Right lobe of liver (tissue), 6 donors: Measurements from ENCODE around the gene HOXC13. TPM values are rescaled to one million over a fixed set of nuclear protein-coding genes. Genes with fewer than 3 reads are reported as not detected.

Source experiments
- ATAC-seq, 4 donors: fragments of 200-7000 bp; cut with Tn5 transposase; one replicate each; pipeline ENCODE4 v1.9.1; 2020; ENCODE audit warnings: mild to moderate bottlenecking in 4 of 4, moderate library complexity in 4 of 4
- DNase-seq, 3 donors: peaks; one replicate each; pipeline ENCODE4 v3.0.0-alpha.2; 2020
- H3K27ac ChIP-seq, 3 donors: fragments of 200-600 bp; one replicate each; pipeline ENCODE4 v1.8.0; 2022
- H3K27me3 ChIP-seq, 2 donors: fragments of 200-600 bp; one replicate each; pipeline ENCODE4 v1.8.0; 2022
- H3K36me3 ChIP-seq, 4 donors: fragments of 200-600 bp; sonication (generic) in 1 of 4; one replicate each; pipeline versions ENCODE4 v1.5.1 to v1.8.0; 2017 to 2022; ENCODE audit warnings: control low read depth in 1 of 4
- H3K4me1 ChIP-seq, 4 donors: fragments of 200-600 bp; sonication (generic) in 1 of 4; one replicate each; pipeline versions ENCODE4 v1.5.1 to v1.8.0; 2017 to 2022; ENCODE audit warnings: control low read depth in 1 of 4
- H3K4me3 ChIP-seq, 3 donors: fragments of 200-600 bp; one replicate each; pipeline ENCODE4 v1.8.0; 2022
- H3K9me3 ChIP-seq, 4 donors: fragments of 200-600 bp; sonication (generic) in 1 of 4; one replicate each; pipeline versions ENCODE4 v1.5.1 to v1.8.0; 2017 to 2022; ENCODE audit warnings: control low read depth in 1 of 4
- POLR2A ChIP-seq: fragments of 450-650 bp; IDR thresholded peaks from one replicate; pipeline ENCODE4 v1.6.1; 2017; ENCODE audit warnings: antibody characterized with exemption, mild to moderate bottlenecking
- WGBS: methylation state at CpG from one replicate; pipeline ENCODE4 v1.1.6; 2018; ENCODE audit warnings: low coverage, low lambda C conversion rate; ENCODE audit not compliant: insufficient coverage; ENCODE audit errors: missing lambda C conversion rate; 5-methylcytosine and 5-hydroxymethylcytosine counted together
- intact Hi-C, 2 donors: fragments of 100-400 bp; cut with DNase I; formaldehyde crosslinking; loops; one replicate each; pipeline versions ENCODE4 v1.11.2 to v1.14.1; 2022
- total RNA-seq, 6 experiments: library from RNA; depleted of rRNA in 2 of 6; stranded (reverse); fragments of >200 nt in 2 of 6; fragmentation: NEBNext Ultra II Directional in 3 of 6; extraction: Animal tissue kit (Norgen Biotek cat#: 25700) in 3 of 6; gene quantifications; one replicate each; pipeline versions ENCODE4 v1.1.0 to v1.2.4, GENCODE V29; 2016 to 2023
- TF ChIP-seq, protein P1 (sequence below), 4 donors: fragments of 200-600 bp in 3 of 4; fragments of 450-650 bp in 1 of 4; IDR thresholded peaks; one replicate each; pipeline versions ENCODE4 v1.5.1 to v1.8.0; 2016 to 2022; ENCODE audit warnings: antibody characterized with exemption in 4 of 4, mild to moderate bottlenecking in 2 of 4
- donor health status: DM: no; HTN: yes; CAD: no.
- donor health status: DM: no; HTN: no; CAD: no.
- donor health status: DM: no; HTN: no; CAD: no.
- donor health status: DM: no; HTN: yes; CAD: no.
- donor health status: DM: no; HTN: yes; CAD: no.

The HOXC13 gene
- total RNA-seq, 6 experiments from 2014 or later, result not detected

DNA sequence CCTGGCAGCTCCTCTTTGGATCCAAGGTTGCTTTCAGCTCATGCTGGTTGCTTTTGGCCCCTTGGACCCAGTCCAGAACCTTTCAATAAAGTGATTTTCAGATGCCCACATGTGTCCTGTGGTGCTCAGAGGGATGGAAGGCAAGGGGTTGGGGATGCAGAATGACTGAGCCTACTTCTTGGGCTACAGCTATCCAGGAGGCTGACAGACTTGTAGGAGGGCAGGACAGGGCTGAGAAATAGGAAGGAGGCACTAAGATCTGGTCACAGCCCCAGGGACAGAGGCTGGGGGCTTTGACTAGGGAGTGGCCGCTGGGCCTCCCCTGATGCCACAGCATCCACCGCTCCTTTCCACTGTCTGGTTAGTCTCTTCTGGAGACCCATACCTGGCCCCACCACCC, 33.1 kb downstream of the HOXC13 start:
- no peak for TF ChIP-seq POLR2A
- TF ChIP-seq, protein P1, sequence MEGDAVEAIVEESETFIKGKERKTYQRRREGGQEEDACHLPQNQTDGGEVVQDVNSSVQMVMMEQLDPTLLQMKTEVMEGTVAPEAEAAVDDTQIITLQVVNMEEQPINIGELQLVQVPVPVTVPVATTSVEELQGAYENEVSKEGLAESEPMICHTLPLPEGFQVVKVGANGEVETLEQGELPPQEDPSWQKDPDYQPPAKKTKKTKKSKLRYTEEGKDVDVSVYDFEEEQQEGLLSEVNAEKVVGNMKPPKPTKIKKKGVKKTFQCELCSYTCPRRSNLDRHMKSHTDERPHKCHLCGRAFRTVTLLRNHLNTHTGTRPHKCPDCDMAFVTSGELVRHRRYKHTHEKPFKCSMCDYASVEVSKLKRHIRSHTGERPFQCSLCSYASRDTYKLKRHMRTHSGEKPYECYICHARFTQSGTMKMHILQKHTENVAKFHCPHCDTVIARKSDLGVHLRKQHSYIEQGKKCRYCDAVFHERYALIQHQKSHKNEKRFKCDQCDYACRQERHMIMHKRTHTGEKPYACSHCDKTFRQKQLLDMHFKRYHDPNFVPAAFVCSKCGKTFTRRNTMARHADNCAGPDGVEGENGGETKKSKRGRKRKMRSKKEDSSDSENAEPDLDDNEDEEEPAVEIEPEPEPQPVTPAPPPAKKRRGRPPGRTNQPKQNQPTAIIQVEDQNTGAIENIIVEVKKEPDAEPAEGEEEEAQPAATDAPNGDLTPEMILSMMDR (IDR thresholded peaks at IDR 0.05), result no peak
- no peaks in the 10 kb centered on the region for H3K36me3 ChIP-seq
- H3K27ac ChIP-seq, result no peak overlapping the region
- ATAC-seq (no peak), DNase-seq (peak in 1 of 3 donors; percentile 2)
- H3K9me3 ChIP-seq, result no peaks in the 10 kb centered on the region
- peaks cover 0 to 5% (median 0%) of the 10 kb centered on the region in 4 donors for H3K4me1 ChIP-seq
- WGBS, result no CpG with 5 or more reads among the region's 2 CpGs
- H3K27me3 ChIP-seq, result peaks cover 10 to 52% of the 10 kb centered on the region in 2 donors
- H3K4me3 ChIP-seq, result no peak overlapping the region
- intact Hi-C loops, result no loop called here

DNA sequence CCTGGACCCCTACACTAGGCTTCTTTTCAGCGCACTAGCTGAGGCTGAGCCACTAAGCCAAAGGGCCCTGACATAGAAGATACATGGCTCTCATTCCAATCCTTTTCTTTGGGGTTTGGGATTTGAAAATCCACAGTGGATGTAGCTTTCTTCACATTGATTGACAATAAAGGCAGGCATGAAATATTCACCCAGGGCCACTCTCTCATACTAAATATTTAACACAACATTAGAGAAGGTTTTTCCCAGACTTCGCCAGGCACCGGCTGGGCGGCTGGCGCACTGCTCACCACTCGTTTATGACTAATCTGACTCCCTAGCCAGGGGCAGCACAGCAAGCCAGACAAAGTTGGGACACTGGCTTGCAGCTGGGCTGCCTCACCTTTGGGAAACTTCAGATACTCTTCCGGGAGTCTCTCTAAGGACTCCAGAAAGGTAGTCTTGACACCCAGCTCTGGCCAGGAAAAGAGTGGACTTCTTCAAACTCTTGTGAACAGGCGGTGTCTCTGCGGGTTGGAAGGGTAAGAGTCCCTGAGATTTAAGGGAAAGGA, 33.6 kb downstream of the HOXC13 start:
- Histone ChIP-seq H3K36me3 (no peaks in the 10 kb centered on the region), H3K27me3 (peaks cover 10 to 48% of the 10 kb centered on the region in 2 donors), H3K4me1 (peaks cover 0 to 5% (median 0%) of the 10 kb centered on the region in 4 donors), H3K4me3 (no peak overlapping the region), H3K9me3 (no peaks in the 10 kb centered on the region), H3K27ac (no peak overlapping the region)
- DNase-seq, result peak in 1 of 3 donors; percentile 13
- no peak for TF ChIP-seq POLR2A
- TF ChIP-seq, protein P1 (IDR thresholded peaks at IDR 0.05), result no peak
- intact Hi-C loops, result no loop called here
- WGBS, result 17% methylated on average over 7 of the region's 9 CpGs
- no peak for ATAC-seq

DNA sequence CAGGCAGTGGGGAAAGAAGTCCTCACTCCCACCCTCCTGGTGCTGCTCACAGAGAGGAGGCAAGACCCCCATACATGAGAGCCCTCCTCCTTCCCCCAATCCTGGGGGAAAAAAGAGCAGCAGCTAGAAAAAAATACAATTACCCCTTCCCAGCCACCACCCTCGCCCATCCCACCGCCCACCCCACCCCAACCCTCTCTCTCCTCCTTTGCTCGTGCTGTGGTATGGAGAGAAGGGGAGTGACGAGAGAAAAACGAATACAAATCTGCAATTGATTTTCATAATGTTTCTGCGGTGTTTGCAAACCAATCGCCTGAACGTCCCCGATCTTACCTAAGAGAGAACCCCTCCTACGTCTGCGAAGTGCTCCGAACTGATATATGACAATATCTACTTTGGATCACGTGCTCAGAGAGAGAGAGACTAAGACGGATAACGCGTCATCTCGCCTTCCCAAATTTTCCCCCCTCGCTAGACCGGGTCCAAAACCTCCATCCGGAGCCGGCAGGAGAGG, 34.1 kb downstream of the HOXC13 start, which contains the start of gene HOXC11:
HOXC11 (plus strand) TSS at position 405 of the 514 bp plus-strand sequence. CDS start 116 bp downstream, outside the sequence.
- TF ChIP-seq POLR2A, result no peak
- intact Hi-C loops, result no loop called here
- no peak within 1 kb of the TSS for H3K4me3 ChIP-seq
- no peak within 1 kb of the TSS for H3K27ac ChIP-seq
- ATAC-seq (no peak), DNase-seq (no peak)
- peaks cover 10 to 45% of the 10 kb centered on the region in 2 donors for H3K27me3 ChIP-seq
- H3K4me1 ChIP-seq, result peaks cover 0 to 5% (median 0%) of the 10 kb centered on the region in 4 donors
- no peaks in the 10 kb centered on the region for H3K9me3 ChIP-seq
- no peaks in the 10 kb centered on the region for H3K36me3 ChIP-seq
- 8% methylated on average over 19 of the region's 21 CpGs for WGBS

DNA sequence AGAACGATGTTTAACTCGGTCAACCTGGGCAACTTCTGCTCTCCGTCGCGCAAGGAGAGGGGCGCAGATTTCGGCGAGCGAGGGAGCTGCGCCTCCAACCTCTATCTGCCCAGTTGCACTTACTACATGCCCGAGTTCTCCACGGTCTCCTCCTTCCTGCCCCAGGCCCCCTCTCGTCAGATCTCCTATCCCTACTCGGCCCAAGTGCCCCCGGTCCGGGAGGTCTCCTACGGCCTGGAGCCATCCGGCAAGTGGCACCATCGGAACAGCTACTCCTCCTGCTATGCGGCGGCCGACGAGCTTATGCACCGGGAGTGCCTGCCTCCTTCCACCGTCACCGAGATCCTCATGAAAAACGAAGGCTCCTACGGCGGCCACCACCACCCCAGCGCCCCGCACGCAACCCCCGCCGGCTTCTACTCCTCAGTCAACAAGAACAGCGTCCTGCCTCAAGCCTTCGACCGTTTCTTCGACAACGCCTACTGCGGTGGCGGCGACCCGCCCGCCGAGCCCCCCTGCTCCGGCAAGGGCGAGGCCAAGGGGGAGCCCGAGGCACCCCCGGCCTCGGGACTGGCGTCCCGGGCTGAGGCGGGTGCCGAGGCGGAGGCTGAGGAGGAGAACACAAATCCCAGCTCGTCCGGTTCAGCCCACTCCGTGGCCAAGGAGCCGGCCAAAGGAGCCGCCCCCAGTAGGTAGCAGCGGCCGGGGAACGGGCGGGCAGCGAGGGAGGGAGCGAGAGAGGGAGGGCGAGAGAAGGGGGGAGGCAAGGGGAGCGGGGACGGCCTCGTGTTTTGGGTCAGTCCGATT, 34.8 kb downstream of the HOXC13 start:
- Histone ChIP-seq H3K27ac (no peak overlapping the region), H3K36me3 (no peaks in the 10 kb centered on the region), H3K9me3 (no peaks in the 10 kb centered on the region), H3K4me3 (no peak overlapping the region), H3K4me1 (peaks cover 0 to 5% (median 0%) of the 10 kb centered on the region in 4 donors), H3K27me3 (peaks cover 10 to 40% of the 10 kb centered on the region in 2 donors)
- no peak for ATAC-seq
- intact Hi-C loops, result no loop called here
- WGBS, result 8% methylated on average over 24 of the region's 71 CpGs
- DNase-seq, result peak in 1 of 3 donors; percentile 51
- TF ChIP-seq, protein P1 (IDR thresholded peaks at IDR 0.05), result no peak
- no peak for TF ChIP-seq POLR2A
